Measurements from ENCODE around the gene HAGHL. TPM values are rescaled to one million over a fixed set of nuclear protein-coding genes. Genes with fewer than 3 reads are reported as not detected.
"Not testable (repeated sequence)": the region's sequence is repeated elsewhere in the genome, so short reads cannot be mapped to it uniquely, and the experiment has no call there.

The HAGHL gene
- total RNA-seq, 2 donors from 2014 or later, result 9.2 to 14.0 TPM

DNA sequence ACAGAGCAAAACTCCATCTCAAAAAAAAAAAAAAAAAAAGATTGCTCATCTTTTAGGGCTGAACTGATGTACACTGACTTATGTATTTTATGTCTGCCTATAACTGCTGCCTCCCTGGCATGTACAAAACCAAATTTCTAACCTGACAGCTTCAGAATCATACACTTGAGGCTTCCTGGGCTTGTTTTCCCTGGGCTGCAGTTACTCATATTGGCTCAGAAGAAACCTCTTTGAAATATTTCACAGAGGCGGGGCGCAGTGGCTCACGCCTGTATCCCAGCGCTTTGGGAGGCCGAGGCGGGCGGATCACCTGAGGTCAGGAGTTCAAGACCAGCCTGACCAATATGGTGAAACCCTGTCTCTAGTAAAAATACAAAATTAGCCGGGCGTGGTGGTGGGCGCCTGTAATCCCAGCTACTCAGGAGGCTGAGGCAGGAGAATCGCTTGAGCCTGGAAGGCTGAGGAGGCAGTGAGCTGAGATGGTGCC, 27.3 kb downstream of the HAGHL start:
- H3K36me3 Mint-ChIP-seq (ENCODE audit: low read depth); H3K9me3 Mint-ChIP-seq; H3K27ac Mint-ChIP-seq; ATAC-seq (replicated peaks); H3K4me1 Mint-ChIP-seq; H3K27me3 Mint-ChIP-seq; H3K4me3 Mint-ChIP-seq: not testable (repeated sequence)

DNA sequence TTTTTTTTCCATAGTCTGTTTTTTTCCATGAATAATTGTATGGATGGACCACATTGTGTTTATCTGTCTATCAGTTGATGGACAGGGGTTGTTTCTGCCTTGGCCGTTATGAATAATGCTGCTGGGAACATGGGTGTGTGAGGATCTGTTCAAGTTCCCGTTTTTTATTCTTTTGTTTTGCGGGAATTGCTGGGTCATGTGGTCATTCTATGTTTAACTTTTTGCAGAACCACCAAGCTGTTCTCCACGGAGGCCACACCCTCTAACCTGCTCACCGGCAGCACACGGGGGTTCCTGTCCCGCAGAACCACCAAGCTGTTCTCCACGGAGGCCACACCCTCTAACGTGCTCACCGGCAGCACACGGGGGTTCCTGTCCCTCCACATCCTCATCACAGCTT, 27.8 kb downstream of the HAGHL start:
- Mint-ChIP-seq H3K27ac (no peak overlapping the region), H3K4me1 (no peaks in the 10 kb centered on the region), H3K9me3 (no peaks in the 10 kb centered on the region), H3K4me3 (no peak overlapping the region), H3K36me3 (ENCODE audit: low read depth) (no peaks in the 10 kb centered on the region), H3K27me3 (peaks cover 5% of the 10 kb centered on the region)
- no peak for ATAC-seq (replicated peaks)

DNA sequence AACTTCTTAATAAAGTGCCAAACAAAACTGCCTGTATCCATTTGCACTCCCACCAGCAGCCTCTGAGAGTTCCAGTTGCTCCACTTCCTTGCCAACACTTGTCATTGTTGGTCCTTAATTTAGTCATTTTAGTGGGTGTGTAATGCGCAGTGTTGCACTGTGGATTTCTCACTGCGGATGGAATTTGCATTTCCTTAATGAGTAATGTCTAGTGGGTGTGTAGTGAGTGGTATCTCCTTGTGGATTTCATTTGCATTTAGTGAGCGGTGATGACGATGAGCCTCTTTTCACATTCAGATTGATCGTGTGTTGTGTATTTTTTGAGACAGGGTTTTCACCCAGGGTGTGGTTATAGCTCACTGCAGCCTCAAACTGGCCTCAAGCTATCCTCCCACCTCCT, 29.5 kb downstream of the HAGHL start:
- Mint-ChIP-seq H3K27me3 (peaks cover 5% of the 10 kb centered on the region), H3K4me1 (no peaks in the 10 kb centered on the region), H3K9me3 (no peaks in the 10 kb centered on the region), H3K4me3 (no peak overlapping the region), H3K27ac (no peak overlapping the region), H3K36me3 (ENCODE audit: low read depth) (no peaks in the 10 kb centered on the region)
- peak; percentile 95 for ATAC-seq (replicated peaks)

- ATAC-seq (replicated peaks), result no peak
- Mint-ChIP-seq H3K4me1 (no peaks in the 10 kb centered on the region), H3K36me3 (ENCODE audit: low read depth) (no peaks in the 10 kb centered on the region), H3K27me3 (peaks cover 5% of the 10 kb centered on the region), H3K4me3 (no peak overlapping the region), H3K9me3 (no peaks in the 10 kb centered on the region), H3K27ac (no peak overlapping the region)
These were observed 32.4 kb downstream of the HAGHL start for GRCh38 chr16:759110-759910.

- Mint-ChIP-seq H3K36me3 (ENCODE audit: low read depth) (no peaks in the 10 kb centered on the region), H3K27ac (no peak overlapping the region), H3K4me1 (no peaks in the 10 kb centered on the region), H3K9me3 (no peaks in the 10 kb centered on the region), H3K4me3 (no peak overlapping the region), H3K27me3 (peaks cover 5% of the 10 kb centered on the region)
- ATAC-seq (replicated peaks), result no peak
These were observed 33.2 kb downstream of the HAGHL start for GRCh38 chr16:760065-760464.

GRCh38 chr16:760545-761343, 33.8 kb downstream of the HAGHL start, which contains the start of gene MSLN:
MSLN (plus strand) TSS chr16:760734; CDS start chr16:762681, 1,947 bp downstream.
- Mint-ChIP-seq H3K9me3 (no peaks in the 10 kb centered on the region), H3K27me3 (peaks cover 5% of the 10 kb centered on the region), H3K4me3 (no peak within 1 kb of the TSS), H3K36me3 (ENCODE audit: low read depth) (no peaks in the 10 kb centered on the region), H3K27ac (no peak within 1 kb of the TSS), H3K4me1 (no peaks in the 10 kb centered on the region)
- no peak for ATAC-seq (replicated peaks)

DNA sequence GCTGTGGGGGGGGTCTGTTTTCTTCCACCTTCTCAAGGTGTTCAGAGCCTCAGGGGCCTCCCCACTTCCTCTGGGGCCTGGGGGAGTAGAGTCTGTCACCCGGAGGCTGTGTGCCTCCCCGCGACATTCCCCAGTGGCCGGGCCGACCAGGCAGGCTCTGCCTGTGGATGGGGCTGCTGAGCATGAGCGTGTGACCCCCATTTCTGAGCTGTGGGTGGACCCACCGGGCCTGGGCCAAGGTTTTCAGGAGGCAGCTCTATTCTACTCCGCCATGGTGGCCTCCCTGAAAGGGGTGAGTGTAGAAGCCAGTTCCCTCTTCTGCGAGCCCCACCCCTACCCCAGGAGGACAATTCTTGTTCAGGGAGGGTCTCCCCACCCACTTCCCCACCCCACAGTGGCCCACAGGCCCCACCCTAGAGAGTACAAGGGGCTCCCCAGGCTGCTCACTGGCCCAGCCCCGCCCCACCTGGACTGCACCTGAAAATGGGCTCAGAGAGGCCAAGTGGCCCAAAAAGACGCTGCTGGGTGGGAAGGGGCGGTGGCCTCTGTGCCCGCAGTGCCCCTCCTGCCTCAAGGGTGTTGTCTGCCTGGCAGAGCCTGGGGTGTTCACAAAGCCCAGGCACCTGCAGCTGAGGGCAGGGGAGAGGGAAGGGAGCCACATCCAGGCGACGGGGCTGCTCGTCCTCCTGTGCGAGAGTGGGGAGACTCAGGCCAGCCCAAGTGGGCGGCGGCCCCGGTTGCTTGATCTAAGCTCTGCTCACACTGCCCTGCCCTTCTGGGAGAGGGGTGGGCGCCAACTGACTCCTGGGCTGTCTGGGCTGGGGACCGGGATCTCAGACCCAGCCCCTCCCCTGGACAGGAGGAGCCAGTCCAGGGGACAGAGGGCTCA, 35.0 kb downstream of the HAGHL start:
- no peak overlapping the region for H3K27ac Mint-ChIP-seq
- no peak for ATAC-seq (replicated peaks)
- no peaks in the 10 kb centered on the region for H3K36me3 Mint-ChIP-seq (ENCODE audit: low read depth)
- no peak overlapping the region for H3K4me3 Mint-ChIP-seq
- no peaks in the 10 kb centered on the region for H3K4me1 Mint-ChIP-seq
- H3K27me3 Mint-ChIP-seq, result peaks cover 5% of the 10 kb centered on the region
- H3K9me3 Mint-ChIP-seq, result no peaks in the 10 kb centered on the region

GRCh38 chr16:762595-763268, 35.8 kb downstream of the HAGHL start:
- Mint-ChIP-seq H3K36me3 (ENCODE audit: low read depth) (no peaks in the 10 kb centered on the region), H3K27ac (no peak overlapping the region), H3K4me1 (no peaks in the 10 kb centered on the region), H3K4me3 (no peak overlapping the region), H3K9me3 (no peaks in the 10 kb centered on the region), H3K27me3 (peaks cover 2% of the 10 kb centered on the region)
- no peak for ATAC-seq (replicated peaks)

DNA sequence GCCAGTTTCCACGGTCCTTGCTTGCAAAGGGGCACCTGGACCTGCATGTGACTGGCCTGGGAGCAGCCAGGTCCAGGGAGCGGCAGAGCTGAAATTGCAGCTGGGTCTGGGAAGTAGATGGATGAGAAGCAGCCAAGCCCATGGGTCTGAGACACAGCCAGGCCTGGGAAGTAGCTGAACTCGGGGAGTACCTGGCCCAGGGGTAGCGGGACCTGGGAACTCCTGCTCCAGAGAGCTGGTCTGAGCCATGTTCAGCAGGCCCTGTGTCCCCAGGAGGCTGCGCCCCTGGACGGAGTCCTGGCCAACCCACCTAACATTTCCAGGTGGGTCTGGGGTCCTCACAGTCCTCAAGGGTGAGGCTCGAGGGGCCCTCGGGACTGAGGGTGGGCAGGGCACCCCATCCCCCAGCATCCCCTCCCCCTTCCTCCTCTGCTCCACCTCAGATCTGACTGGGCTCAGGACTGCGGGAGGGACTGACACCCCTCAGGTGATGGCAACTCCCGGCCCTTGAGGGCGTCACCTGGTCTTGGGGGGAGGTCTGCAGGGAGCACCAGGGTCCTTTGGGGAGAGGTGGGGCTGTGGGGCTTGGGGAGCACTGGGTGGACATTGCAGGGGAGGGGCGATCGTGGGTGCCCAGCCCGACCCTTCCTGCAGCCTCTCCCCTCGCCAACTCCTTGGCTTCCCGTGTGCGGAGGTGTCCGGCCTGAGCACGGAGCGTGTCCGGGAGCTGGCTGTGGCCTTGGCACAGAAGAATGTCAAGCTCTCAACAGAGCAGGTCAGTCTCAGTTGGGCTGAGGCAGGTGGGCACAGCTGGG, 36.7 kb downstream of the HAGHL start:
- H3K36me3 Mint-ChIP-seq (ENCODE audit: low read depth), result no peaks in the 10 kb centered on the region
- ATAC-seq (replicated peaks), result no peak
- H3K9me3 Mint-ChIP-seq, result no peaks in the 10 kb centered on the region
- no peak overlapping the region for H3K4me3 Mint-ChIP-seq
- no peak overlapping the region for H3K27ac Mint-ChIP-seq
- no peaks in the 10 kb centered on the region for H3K4me1 Mint-ChIP-seq
- H3K27me3 Mint-ChIP-seq, result no peaks in the 10 kb centered on the region

DNA sequence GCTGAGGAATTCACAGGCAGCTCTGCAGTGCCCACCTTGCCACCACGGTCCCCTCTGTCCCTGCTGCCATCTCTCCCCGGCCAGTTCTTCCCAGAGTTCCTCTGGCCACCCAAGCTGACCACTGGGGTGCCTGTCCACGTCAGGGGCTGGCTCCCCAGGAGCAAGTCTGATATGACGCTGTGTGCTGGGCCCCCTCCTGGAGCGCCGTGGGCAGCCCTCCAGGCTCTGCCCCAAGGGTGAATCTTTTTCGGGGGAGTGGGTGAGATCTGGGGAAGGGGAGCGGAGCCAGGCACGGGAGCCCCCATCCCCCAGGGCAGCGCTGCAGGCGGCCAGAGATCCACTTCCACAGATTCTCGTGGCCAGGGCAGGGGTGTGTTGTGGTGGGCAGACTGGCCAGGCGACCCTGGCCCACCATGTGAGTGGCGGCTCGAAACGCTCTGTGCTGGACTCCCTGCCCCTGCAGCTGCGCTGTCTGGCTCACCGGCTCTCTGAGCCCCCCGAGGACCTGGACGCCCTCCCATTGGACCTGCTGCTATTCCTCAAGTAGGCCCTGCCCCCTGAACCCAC, 37.4 kb downstream of the HAGHL start:
- no peaks in the 10 kb centered on the region for H3K27me3 Mint-ChIP-seq
- H3K9me3 Mint-ChIP-seq, result no peaks in the 10 kb centered on the region
- H3K4me3 Mint-ChIP-seq, result no peak overlapping the region
- no peak overlapping the region for H3K27ac Mint-ChIP-seq
- no peak for ATAC-seq (replicated peaks)
- no peaks in the 10 kb centered on the region for H3K4me1 Mint-ChIP-seq
- H3K36me3 Mint-ChIP-seq (ENCODE audit: low read depth), result no peaks in the 10 kb centered on the region

GRCh38 chr16:764848-765487, 38.1 kb downstream of the HAGHL start:
- no peaks in the 10 kb centered on the region for H3K4me1 Mint-ChIP-seq
- H3K27me3 Mint-ChIP-seq, result no peaks in the 10 kb centered on the region
- H3K9me3 Mint-ChIP-seq, result no peaks in the 10 kb centered on the region
- H3K27ac Mint-ChIP-seq, result no peak overlapping the region
- ATAC-seq (replicated peaks), result no peak
- H3K36me3 Mint-ChIP-seq (ENCODE audit: low read depth), result no peaks in the 10 kb centered on the region
- H3K4me3 Mint-ChIP-seq, result no peak overlapping the region

DNA sequence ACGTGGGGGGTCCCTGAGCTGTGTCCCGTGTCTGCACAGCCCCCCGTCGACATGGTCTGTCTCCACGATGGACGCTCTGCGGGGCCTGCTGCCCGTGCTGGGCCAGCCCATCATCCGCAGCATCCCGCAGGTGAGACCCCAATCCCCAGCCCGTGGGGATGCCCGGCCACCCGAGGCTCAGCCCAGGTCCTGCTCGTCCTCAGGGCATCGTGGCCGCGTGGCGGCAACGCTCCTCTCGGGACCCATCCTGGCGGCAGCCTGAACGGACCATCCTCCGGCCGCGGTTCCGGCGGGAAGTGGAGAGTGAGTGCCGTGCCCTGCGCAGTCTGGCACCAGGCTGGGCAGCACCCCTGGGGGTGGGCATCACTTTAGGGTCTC, 38.6 kb downstream of the HAGHL start:
- no peak for ATAC-seq (replicated peaks)
- H3K27ac Mint-ChIP-seq, result no peak overlapping the region
- H3K4me3 Mint-ChIP-seq, result no peak overlapping the region
- no peaks in the 10 kb centered on the region for H3K36me3 Mint-ChIP-seq (ENCODE audit: low read depth)
- no peaks in the 10 kb centered on the region for H3K27me3 Mint-ChIP-seq
- no peaks in the 10 kb centered on the region for H3K4me1 Mint-ChIP-seq
- no peaks in the 10 kb centered on the region for H3K9me3 Mint-ChIP-seq
